22Rv1 (cell line): ENCODE measurements around the gene PGPEP1.

Experiments used
- H3K27ac ChIP-seq: fragments of 450-650 bp; 2 replicates; pipeline ENCODE4 v1.5.1; 2017
- ZFX ChIP-seq: fragments of 450-650 bp; IDR thresholded peaks from 2 replicates; pipeline ENCODE4 v1.6.1; 2017; ENCODE audit warnings: antibody characterized with exemption, borderline replicate concordance
- TF ChIP-seq, protein P1 (sequence below): fragments of 450-650 bp; IDR thresholded peaks from 2 replicates; pipeline ENCODE4 v1.5.1; 2017; ENCODE audit warnings: mild to moderate bottlenecking

The PGPEP1 gene

DNA sequence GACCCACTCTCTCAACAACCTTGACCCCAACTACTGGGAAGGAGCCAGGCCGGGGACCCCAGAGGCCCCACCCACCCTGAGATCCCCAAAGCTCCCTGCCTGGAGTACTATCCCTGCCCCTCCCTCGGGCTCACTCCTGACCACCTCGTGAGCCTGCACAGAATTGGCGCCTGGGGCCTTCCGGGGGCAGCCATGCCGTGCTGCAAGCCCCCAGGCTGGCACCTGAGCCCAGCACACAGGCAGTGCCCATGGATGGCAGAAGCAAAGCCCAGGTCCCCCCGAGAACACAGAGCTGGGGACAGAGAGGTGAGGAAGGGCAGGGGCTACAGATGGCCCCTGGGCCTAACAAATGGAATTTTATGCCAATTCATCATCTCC lies 31.5 kb upstream of the PGPEP1 start:
- no peak overlapping the region for H3K27ac ChIP-seq
- TF ChIP-seq ZFX = no peak
- TF ChIP-seq, protein P1, sequence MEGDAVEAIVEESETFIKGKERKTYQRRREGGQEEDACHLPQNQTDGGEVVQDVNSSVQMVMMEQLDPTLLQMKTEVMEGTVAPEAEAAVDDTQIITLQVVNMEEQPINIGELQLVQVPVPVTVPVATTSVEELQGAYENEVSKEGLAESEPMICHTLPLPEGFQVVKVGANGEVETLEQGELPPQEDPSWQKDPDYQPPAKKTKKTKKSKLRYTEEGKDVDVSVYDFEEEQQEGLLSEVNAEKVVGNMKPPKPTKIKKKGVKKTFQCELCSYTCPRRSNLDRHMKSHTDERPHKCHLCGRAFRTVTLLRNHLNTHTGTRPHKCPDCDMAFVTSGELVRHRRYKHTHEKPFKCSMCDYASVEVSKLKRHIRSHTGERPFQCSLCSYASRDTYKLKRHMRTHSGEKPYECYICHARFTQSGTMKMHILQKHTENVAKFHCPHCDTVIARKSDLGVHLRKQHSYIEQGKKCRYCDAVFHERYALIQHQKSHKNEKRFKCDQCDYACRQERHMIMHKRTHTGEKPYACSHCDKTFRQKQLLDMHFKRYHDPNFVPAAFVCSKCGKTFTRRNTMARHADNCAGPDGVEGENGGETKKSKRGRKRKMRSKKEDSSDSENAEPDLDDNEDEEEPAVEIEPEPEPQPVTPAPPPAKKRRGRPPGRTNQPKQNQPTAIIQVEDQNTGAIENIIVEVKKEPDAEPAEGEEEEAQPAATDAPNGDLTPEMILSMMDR = no peak

DNA sequence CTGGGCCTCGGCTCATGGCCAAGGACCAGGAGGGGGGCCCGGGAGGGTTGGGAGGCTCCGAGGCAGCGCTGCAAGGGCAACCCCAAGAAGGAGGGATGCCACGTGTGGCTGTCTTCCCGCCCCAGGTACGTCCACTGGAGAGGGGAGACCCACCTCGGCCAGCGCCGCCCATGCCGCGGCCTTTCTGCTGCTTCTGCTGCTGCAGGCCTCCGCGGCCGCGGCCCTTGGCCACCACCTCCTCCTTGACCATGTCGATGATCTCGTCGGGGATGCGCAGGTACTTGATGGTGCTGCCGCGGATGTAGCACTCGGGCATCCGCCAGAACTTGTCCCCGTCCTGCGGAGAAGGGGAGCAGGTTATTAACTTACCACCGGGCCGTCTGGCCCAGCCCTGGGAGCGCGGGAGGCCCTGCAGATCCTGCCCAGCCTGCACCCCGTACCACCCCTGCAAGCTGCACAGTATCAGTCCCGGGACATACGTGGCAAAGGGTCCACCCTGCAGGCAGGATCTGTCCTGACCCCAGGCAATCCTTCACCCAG lies 30.8 kb upstream of the PGPEP1 start:
- H3K27ac ChIP-seq = no peak overlapping the region
- TF ChIP-seq ZFX = no peak
- TF ChIP-seq, protein P1 = no peak

DNA sequence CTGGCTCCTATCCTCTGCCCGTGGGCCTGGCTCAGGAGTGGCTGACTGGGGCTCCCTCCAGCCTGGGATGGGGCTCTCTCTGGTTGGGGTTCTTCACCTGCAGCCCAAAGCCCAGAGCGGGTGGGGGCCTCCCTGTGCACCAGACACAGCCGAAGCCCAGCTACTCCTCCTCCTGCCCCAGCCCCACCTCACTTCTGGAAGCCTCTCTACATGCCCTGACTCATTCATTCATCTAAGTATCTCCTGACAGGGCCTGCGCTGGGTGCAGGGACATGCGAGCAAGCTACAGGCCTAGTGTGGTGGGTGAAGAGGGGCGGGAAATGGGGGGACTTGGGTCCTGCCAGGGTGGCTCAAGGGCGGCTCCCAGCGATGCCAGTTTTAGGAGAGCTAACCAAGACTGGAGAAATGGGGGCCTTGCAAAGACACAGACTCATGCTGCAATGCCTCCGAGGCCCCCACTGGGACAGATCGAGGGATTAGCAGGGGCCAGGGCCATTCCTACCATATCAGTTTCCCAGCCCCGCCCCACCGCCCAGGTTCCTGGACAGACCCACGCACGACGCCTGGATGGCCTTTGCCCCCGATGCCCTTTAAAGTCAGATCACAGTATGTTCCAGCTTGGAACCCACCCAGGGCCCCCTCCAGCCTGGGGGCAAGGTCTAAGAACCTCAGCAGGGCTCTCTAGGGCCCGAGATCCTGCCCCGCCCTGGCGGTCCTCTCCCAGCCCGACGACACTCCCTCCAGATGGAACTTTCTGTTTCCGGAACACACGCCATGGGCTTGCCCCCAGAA lies 30.1 kb upstream of the PGPEP1 start:
- no peak for TF ChIP-seq ZFX
- TF ChIP-seq, protein P1 = no peak
- H3K27ac ChIP-seq = no peak overlapping the region

DNA sequence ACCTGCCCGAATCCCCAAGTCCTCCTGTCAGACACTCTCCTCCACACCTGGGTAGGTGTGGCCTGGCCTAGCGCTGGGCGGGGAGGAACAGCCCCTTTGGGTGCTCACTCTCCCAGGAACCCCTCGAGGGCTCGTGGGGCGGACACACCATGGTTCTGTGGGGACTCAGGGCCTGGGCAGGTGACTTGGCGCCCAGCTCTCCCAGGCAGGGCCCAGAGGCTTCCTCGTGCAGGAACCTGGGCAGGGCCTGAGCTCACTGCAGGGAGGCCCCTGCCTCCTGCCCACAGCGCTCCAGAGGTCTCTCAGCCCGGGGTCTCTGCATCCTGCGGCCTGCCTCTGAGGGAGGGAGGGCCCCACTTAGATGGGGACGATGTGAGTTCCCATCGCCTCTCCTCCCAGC lies 29.4 kb upstream of the PGPEP1 start:
- TF ChIP-seq ZFX = no peak
- TF ChIP-seq, protein P1 = no peak
- no peak overlapping the region for H3K27ac ChIP-seq

DNA sequence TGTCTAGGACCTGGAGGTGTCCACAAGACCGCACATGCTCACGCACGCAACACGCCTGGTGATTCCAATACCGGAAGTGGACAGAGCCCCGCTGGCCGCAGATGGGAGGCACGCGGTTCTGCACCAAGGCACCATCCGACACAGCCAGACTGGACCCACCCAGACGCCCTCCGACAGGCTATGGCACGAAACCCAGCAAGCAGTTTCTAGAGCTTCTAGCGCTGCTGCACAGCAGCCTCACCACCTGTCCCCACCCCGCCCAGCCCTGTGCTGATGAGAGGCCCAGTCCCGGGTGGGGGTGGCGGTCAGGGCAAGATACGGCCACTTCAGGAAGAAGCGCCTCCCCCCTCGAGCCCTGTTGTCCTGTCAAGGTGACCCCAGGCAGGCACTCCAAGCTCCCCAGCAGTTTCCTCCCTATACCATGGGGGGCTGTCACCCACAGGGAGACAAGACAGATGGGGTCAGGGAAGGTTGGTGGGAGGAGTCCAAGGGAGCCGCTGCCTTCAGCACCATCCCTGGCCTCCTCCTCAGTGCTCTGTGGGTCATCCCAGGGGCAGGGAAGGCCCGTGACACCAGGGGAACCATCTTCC lies 28.8 kb upstream of the PGPEP1 start:
- TF ChIP-seq ZFX = no peak
- TF ChIP-seq, protein P1 = no peak
- H3K27ac ChIP-seq = no peak overlapping the region

DNA sequence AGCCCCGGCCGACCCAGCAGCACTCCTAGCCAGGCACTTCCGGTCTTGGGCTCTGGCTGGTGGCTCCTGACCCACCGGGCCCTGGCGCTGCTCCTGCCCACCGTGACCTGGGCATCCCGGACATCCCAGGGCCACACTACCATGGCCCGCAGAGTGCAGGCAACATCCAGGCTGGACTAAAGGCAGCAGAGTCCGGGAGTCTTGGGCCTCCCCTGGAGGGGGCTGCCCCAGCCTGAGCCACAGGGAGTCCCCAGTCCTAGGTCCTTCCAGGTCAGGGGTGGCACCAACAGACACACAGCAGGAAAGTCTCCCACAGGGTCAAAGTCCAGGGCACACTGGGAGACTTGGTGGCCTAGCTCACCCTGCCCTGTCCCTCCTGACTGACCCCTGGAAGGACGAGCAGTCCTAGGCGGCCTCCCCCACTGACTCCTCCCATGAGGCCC lies 28.3 kb upstream of the PGPEP1 start:
- TF ChIP-seq, protein P1 = no peak
- no peak for TF ChIP-seq ZFX
- H3K27ac ChIP-seq = no peak overlapping the region

DNA sequence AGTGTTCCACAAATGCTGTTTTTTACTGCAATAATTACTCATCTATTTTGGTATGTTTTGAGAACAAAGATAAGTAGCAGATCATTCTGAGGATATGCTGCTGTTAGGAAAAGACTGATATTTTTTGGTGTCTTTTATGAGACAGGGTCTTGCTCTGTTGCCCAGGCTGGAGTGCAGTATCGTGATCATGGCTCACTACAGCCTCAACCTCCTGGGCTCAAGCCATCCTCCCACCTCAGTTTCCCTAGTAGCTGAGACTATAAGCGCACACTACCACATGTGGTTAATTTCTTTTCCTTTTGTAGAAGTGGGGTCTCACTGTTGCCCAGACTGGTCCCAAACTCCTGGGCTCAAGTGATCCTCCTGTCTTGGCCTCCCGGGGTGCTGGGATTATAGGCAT lies 27.0 kb upstream of the PGPEP1 start:
- TF ChIP-seq, protein P1 = no peak
- no peak for TF ChIP-seq ZFX
- no peak overlapping the region for H3K27ac ChIP-seq
